K562 (cell line): ENCODE results near the gene PRRC2B. TPM values are rescaled to one million over a fixed set of nuclear protein-coding genes. Genes with fewer than 3 reads are reported as not detected.

Experiments used
- FOXJ2 ChIP-seq: fragments of 200-800 bp; sonication (Bioruptor generic); IDR thresholded peaks from 2 replicates; pipeline ENCODE4 v1.6.1; 2016; ENCODE audit warnings: missing genetic modification characterization, missing compliant biosample characterization
- MTA1 ChIP-seq: fragments of 450-650 bp; IDR thresholded peaks from 2 replicates; pipeline ENCODE4 v1.6.1; 2017; ENCODE audit warnings: borderline replicate concordance
- SMARCA4 ChIP-seq: fragments of 450-650 bp; IDR thresholded peaks from 2 replicates; pipeline ENCODE4 v1.6.1; 2016
- TARDBP ChIP-seq: fragments of 450-650 bp; IDR thresholded peaks from 2 replicates; pipeline ENCODE4 v1.6.1; 2016
- TOE1 ChIP-seq, 2 experiments: fragments of 450-650 bp in 1 of 2; sonication (generic) in 1 of 2; formaldehyde crosslinking in 1 of 2; IDR thresholded peaks; 2 replicates each; pipeline versions ENCODE4 v1.7.1 to v1.8.0; 2016 to 2022; ENCODE audit warnings: borderline replicate concordance in 2 of 2, mild to moderate bottlenecking in 2 of 2, antibody characterized with exemption in 1 of 2, inconsistent platforms in 1 of 2, low read depth in 1 of 2, missing genetic modification reagents in 1 of 2, moderate library complexity in 1 of 2
- polyA plus RNA-seq, 8 experiments: library from polyadenylated mRNA; depleted of rRNA in 4 of 8; stranded (reverse) in 5 of 8; unstranded in 3 of 8; fragments of >200 nt; fragmentation: Nextera tagmentation in 2 of 8; fragmentation: Illumina TruSeq in 1 of 8; extraction: Ambion mirVana in 2 of 8; extraction: Trizol in 1 of 8; gene quantifications; 2 replicates each; pipeline versions ENCODE4 v1.2.1 to v1.2.3, GENCODE V29; 2011 to 2014; ENCODE audit warnings: inconsistent platforms in 1 of 8, missing spikeins in 1 of 8
- total RNA-seq, 7 experiments: library from RNA; depleted of rRNA in 6 of 7; stranded (reverse); fragments of >200 nt in 6 of 7; fragmentation: Illumina TruSeq in 2 of 7; extraction: Trizol in 2 of 7; gene quantifications; 2 replicates each; pipeline versions ENCODE4 v1.2.1 to v1.2.3, GENCODE V29; 2011 to 2021; ENCODE audit warnings: low replicate concordance in 1 of 7
- TF ChIP-seq, protein P1 (sequence below): fragments of 200-600 bp; sonication (generic); IDR thresholded peaks from one replicate; pipeline ENCODE4 v1.6.1; 2012; ENCODE audit warnings: mild to moderate bottlenecking, low read depth, low read length, inconsistent platforms
- TF ChIP-seq, protein P2 (sequence below): sonication (generic); formaldehyde crosslinking; IDR thresholded peaks from 2 replicates; pipeline ENCODE4 v1.8.0; 2022; ENCODE audit warnings: missing genetic modification reagents, mild to moderate bottlenecking, moderate library complexity, borderline replicate concordance
- TF ChIP-seq, protein P3 (sequence below): fragments of 250-450 bp; sonication (Bioruptor Pico); IDR thresholded peaks from 2 replicates; pipeline ENCODE4 v1.8.0; 2021; ENCODE audit warnings: borderline replicate concordance, mild to moderate bottlenecking, moderate library complexity; ENCODE audit not compliant: poor library complexity, severe bottlenecking
- TF ChIP-seq, protein P4 (sequence below): fragments of 450-650 bp; IDR thresholded peaks from 2 replicates; pipeline ENCODE4 v1.6.1; 2018; ENCODE audit not compliant: partially characterized antibody

Gene PRRC2B
- total and polyA plus RNA-seq, 9 of the 15 experiments (the other 6 are each of a cell fraction or from before 2014, with no cell fraction given), result 0.34 to 125 (median 30.9) TPM

DNA sequence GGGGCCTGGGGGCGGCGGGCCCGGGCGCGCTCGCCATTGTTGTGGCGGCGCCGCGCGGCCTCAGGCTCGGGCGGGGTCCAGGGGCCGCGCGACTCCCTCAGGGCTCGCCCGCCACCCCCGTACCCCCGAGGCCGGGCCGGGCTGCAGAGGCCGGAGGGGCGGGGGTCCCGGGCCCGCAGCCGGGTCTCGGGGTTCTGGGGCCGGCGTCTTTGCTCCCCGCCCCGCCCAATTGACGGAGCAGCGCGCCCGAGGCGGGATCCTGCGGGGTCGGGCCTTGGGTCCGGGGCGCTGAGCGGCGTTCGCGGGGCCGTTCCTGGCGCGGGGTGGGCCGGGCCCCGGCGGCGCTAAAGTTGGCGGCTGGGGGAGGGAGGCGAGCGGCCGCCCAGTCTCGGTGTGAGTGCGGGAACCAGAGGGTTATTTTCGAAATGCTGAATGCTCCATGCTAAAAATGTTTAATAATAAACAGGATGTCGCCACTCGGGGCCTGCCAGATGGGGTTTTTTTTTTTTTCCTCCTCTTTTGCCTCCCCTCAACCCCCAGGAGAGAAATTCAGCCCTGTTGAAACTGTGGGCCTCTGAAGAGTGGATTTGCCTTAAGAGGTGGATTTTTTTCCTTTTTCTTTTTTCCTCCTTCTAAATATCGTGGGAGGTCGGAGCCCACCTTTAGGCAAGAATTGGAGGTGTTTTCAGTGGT, 724 bp downstream of the PRRC2B start (continued):
- TF ChIP-seq, protein P1, sequence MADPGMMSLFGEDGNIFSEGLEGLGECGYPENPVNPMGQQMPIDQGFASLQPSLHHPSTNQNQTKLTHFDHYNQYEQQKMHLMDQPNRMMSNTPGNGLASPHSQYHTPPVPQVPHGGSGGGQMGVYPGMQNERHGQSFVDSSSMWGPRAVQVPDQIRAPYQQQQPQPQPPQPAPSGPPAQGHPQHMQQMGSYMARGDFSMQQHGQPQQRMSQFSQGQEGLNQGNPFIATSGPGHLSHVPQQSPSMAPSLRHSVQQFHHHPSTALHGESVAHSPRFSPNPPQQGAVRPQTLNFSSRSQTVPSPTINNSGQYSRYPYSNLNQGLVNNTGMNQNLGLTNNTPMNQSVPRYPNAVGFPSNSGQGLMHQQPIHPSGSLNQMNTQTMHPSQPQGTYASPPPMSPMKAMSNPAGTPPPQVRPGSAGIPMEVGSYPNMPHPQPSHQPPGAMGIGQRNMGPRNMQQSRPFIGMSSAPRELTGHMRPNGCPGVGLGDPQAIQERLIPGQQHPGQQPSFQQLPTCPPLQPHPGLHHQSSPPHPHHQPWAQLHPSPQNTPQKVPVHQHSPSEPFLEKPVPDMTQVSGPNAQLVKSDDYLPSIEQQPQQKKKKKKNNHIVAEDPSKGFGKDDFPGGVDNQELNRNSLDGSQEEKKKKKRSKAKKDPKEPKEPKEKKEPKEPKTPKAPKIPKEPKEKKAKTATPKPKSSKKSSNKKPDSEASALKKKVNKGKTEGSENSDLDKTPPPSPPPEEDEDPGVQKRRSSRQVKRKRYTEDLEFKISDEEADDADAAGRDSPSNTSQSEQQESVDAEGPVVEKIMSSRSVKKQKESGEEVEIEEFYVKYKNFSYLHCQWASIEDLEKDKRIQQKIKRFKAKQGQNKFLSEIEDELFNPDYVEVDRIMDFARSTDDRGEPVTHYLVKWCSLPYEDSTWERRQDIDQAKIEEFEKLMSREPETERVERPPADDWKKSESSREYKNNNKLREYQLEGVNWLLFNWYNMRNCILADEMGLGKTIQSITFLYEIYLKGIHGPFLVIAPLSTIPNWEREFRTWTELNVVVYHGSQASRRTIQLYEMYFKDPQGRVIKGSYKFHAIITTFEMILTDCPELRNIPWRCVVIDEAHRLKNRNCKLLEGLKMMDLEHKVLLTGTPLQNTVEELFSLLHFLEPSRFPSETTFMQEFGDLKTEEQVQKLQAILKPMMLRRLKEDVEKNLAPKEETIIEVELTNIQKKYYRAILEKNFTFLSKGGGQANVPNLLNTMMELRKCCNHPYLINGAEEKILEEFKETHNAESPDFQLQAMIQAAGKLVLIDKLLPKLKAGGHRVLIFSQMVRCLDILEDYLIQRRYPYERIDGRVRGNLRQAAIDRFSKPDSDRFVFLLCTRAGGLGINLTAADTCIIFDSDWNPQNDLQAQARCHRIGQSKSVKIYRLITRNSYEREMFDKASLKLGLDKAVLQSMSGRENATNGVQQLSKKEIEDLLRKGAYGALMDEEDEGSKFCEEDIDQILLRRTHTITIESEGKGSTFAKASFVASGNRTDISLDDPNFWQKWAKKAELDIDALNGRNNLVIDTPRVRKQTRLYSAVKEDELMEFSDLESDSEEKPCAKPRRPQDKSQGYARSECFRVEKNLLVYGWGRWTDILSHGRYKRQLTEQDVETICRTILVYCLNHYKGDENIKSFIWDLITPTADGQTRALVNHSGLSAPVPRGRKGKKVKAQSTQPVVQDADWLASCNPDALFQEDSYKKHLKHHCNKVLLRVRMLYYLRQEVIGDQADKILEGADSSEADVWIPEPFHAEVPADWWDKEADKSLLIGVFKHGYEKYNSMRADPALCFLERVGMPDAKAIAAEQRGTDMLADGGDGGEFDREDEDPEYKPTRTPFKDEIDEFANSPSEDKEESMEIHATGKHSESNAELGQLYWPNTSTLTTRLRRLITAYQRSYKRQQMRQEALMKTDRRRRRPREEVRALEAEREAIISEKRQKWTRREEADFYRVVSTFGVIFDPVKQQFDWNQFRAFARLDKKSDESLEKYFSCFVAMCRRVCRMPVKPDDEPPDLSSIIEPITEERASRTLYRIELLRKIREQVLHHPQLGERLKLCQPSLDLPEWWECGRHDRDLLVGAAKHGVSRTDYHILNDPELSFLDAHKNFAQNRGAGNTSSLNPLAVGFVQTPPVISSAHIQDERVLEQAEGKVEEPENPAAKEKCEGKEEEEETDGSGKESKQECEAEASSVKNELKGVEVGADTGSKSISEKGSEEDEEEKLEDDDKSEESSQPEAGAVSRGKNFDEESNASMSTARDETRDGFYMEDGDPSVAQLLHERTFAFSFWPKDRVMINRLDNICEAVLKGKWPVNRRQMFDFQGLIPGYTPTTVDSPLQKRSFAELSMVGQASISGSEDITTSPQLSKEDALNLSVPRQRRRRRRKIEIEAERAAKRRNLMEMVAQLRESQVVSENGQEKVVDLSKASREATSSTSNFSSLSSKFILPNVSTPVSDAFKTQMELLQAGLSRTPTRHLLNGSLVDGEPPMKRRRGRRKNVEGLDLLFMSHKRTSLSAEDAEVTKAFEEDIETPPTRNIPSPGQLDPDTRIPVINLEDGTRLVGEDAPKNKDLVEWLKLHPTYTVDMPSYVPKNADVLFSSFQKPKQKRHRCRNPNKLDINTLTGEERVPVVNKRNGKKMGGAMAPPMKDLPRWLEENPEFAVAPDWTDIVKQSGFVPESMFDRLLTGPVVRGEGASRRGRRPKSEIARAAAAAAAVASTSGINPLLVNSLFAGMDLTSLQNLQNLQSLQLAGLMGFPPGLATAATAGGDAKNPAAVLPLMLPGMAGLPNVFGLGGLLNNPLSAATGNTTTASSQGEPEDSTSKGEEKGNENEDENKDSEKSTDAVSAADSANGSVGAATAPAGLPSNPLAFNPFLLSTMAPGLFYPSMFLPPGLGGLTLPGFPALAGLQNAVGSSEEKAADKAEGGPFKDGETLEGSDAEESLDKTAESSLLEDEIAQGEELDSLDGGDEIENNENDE, result no peak
- TF ChIP-seq TARDBP (no peak), FOXJ2 (no peak), SMARCA4 (0 out of 2 replicates have a peak, but pooled peaks have one; percentile 29), MTA1 (no peak), TOE1 (IDR thresholded peaks at IDR 0.05; ENCODE audit: borderline replicate concordance) (no peak), TOE1 (CRISPR knock-in tag; IDR thresholded peaks at IDR 0.05; ENCODE audit: borderline replicate concordance, low read depth) (no peak)
- TF ChIP-seq, protein P2, sequence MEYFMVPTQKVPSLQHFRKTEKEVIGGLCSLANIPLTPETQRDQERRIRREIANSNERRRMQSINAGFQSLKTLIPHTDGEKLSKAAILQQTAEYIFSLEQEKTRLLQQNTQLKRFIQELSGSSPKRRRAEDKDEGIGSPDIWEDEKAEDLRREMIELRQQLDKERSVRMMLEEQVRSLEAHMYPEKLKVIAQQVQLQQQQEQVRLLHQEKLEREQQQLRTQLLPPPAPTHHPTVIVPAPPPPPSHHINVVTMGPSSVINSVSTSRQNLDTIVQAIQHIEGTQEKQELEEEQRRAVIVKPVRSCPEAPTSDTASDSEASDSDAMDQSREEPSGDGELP, result no peak
- TF ChIP-seq, protein P3, sequence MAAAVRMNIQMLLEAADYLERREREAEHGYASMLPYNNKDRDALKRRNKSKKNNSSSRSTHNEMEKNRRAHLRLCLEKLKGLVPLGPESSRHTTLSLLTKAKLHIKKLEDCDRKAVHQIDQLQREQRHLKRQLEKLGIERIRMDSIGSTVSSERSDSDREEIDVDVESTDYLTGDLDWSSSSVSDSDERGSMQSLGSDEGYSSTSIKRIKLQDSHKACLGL (CRISPR knock-in tag), result no peak
- TF ChIP-seq, protein P4, sequence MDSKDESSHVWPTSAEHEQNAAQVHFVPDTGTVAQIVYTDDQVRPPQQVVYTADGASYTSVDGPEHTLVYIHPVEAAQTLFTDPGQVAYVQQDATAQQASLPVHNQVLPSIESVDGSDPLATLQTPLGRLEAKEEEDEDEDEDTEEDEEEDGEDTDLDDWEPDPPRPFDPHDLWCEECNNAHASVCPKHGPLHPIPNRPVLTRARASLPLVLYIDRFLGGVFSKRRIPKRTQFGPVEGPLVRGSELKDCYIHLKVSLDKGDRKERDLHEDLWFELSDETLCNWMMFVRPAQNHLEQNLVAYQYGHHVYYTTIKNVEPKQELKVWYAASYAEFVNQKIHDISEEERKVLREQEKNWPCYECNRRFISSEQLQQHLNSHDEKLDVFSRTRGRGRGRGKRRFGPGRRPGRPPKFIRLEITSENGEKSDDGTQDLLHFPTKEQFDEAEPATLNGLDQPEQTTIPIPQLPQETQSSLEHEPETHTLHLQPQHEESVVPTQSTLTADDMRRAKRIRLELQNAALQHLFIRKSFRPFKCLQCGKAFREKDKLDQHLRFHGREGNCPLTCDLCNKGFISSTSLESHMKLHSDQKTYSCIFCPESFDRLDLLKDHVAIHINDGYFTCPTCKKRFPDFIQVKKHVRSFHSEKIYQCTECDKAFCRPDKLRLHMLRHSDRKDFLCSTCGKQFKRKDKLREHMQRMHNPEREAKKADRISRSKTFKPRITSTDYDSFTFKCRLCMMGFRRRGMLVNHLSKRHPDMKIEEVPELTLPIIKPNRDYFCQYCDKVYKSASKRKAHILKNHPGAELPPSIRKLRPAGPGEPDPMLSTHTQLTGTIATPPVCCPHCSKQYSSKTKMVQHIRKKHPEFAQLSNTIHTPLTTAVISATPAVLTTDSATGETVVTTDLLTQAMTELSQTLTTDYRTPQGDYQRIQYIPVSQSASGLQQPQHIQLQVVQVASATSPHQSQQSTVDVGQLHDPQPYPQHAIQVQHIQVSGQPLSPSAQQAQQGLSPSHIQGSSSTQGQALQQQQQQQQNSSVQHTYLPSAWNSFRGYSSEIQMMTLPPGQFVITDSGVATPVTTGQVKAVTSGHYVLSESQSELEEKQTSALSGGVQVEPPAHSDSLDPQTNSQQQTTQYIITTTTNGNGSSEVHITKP, result peak; percentile 96
